Measurements from ENCODE around the gene RAB3A. TPM values are rescaled to one million over a fixed set of nuclear protein-coding genes. Genes with fewer than 3 reads are reported as not detected.

Gene RAB3A
- total and polyA plus RNA-seq, 9 of the 15 experiments (the other 6 are each of a cell fraction or from before 2014, with no cell fraction given) = 0.17 to 5.1 (median 0.90) TPM; not detected in 1

DNA sequence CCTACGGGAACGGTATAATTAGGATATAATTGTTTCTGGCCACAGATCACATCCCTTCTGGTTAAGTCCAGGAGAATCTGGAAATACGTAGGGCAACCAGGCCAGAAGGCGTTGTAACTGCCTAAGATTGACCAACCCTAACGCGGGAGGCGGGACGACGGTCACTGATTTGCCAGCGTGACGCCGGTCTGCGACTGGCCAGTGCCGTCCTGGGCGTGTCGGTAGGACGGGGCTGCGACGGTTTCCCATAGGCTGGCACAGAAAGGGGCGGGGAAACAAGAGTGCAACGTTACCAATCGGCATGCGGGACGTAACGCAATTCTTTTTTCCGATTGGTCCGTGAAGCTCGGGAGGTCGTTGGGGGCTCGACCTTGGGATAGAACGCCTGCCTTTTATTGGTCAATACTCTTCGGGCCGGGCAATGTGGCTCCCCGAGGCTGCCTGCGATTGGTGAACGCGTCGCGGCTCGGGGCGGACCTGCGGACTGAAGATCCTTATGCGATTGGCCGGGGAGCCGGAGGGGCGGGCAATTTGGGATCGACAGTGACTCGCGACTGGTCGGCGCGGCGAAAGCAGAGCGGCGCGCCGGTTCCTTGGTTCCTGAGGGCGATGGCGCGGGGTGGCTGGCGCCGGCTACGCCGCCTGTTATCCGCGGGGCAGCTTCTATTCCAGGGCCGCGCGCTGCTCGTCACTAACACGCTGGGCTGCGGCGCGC lies 11.0 kb downstream of the RAB3A start, which contains the start of gene MPV17L2 (continued):
- TF ChIP-seq PREB (CRISPR knock-in tag; IDR thresholded peaks at IDR 0.05) (no peak), ZNF589 (CRISPR knock-in tag; IDR thresholded peaks at IDR 0.05; ENCODE audit: low read depth) (peak; percentile 99), SAFB (IDR thresholded peaks at IDR 0.05; ENCODE audit: borderline replicate concordance, low read depth, low read length) (no peak), ZKSCAN1 (IDR thresholded peaks at IDR 0.05; ENCODE audit: low read depth, low read length) (no peak), ZBTB2 (IDR thresholded peaks at IDR 0.05) (no peak), ZNF778 (CRISPR knock-in tag; IDR thresholded peaks at IDR 0.05) (no peak), ZNF239 (CRISPR knock-in tag; IDR thresholded peaks at IDR 0.05) (no peak), THRA (IDR thresholded peaks at IDR 0.05) (no peak), DDX20 (tag; IDR thresholded peaks at IDR 0.05; ENCODE audit: low read depth) (no peak), CREB5 (CRISPR knock-in tag; IDR thresholded peaks at IDR 0.05) (no peak), ZNF316 (IDR thresholded peaks at IDR 0.05) (no peak), TAF7 (tag; IDR thresholded peaks at IDR 0.05) (no peak), CSDE1 (IDR thresholded peaks at IDR 0.05) (no peak), SIN3B (IDR thresholded peaks at IDR 0.05; ENCODE audit: low read depth) (peak; percentile 83; the same call in 1 of the 2 replicates), GTF2E2 (tag; IDR thresholded peaks at IDR 0.05) (no peak)
- TF ChIP-seq, protein P1, sequence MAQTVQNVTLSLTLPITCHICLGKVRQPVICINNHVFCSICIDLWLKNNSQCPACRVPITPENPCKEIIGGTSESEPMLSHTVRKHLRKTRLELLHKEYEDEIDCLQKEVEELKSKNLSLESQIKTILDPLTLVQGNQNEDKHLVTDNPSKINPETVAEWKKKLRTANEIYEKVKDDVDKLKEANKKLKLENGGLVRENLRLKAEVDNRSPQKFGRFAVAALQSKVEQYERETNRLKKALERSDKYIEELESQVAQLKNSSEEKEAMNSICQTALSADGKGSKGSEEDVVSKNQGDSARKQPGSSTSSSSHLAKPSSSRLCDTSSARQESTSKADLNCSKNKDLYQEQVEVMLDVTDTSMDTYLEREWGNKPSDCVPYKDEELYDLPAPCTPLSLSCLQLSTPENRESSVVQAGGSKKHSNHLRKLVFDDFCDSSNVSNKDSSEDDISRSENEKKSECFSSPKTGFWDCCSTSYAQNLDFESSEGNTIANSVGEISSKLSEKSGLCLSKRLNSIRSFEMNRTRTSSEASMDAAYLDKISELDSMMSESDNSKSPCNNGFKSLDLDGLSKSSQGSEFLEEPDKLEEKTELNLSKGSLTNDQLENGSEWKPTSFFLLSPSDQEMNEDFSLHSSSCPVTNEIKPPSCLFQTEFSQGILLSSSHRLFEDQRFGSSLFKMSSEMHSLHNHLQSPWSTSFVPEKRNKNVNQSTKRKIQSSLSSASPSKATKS (CRISPR knock-in tag; IDR thresholded peaks at IDR 0.05) = no peak
- TF ChIP-seq, protein P2, sequence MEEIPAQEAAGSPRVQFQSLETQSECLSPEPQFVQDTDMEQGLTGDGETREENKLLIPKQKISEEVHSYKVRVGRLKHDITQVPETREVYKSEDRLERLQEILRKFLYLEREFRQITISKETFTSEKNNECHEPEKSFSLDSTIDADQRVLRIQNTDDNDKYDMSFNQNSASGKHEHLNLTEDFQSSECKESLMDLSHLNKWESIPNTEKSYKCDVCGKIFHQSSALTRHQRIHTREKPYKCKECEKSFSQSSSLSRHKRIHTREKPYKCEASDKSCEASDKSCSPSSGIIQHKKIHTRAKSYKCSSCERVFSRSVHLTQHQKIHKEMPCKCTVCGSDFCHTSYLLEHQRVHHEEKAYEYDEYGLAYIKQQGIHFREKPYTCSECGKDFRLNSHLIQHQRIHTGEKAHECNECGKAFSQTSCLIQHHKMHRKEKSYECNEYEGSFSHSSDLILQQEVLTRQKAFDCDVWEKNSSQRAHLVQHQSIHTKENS (CRISPR knock-in tag; IDR thresholded peaks at IDR 0.05) = no peak
- TF ChIP-seq, protein P3, sequence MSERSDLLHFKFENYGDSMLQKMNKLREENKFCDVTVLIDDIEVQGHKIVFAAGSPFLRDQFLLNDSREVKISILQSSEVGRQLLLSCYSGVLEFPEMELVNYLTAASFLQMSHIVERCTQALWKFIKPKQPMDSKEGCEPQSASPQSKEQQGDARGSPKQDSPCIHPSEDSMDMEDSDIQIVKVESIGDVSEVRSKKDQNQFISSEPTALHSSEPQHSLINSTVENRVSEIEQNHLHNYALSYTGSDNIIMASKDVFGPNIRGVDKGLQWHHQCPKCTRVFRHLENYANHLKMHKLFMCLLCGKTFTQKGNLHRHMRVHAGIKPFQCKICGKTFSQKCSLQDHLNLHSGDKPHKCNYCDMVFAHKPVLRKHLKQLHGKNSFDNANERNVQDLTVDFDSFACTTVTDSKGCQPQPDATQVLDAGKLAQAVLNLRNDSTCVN (CRISPR knock-in tag; IDR thresholded peaks at IDR 0.05) = no peak
